ENCODE data around the gene DLGAP4.

DNA sequence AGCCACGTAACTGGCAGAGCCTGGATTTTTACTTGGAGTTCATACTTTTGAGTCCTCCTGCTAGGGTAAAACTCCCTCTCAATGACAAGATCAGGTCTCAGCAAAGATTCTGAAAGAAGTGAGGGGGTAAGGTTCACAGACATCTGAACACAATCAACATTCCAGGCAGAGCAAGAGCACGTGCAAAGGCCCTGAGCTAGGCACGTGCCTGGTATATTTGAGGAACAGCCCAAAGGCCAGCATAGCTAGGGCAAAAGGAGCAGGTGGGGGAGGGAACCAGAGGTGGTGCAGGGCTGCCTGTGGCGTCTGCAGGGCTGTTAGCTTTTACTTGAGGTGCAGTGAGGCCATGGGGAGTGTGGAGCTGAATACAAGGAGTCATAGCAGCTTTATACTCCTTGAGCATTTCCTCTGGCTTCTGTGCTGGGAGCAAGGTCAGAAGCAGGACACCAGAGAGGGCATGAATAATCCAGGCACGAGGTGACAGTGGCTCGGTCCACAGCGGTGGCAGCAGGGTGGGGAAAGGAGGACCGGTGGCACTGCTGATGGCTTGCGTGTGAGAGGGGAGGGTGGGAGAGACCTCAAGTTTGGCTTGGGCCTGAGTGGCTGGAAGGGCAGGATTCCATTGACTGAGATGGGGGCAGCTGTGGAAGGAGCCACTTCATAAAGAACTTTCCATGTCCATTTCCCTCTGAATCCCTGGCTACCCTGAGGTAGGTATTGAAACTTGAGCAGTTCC, 57.0 kb downstream of the DLGAP4 start:
- TF ChIP-seq EP300 (IDR thresholded peaks at IDR 0.05) (no peak), RCOR1 (IDR thresholded peaks at IDR 0.05; ENCODE audit: low read depth, low read length) (no peak), ZFP36 (IDR thresholded peaks at IDR 0.05; ENCODE audit: borderline replicate concordance, partially characterized antibody) (no peak)
- TF ChIP-seq, protein P1, sequence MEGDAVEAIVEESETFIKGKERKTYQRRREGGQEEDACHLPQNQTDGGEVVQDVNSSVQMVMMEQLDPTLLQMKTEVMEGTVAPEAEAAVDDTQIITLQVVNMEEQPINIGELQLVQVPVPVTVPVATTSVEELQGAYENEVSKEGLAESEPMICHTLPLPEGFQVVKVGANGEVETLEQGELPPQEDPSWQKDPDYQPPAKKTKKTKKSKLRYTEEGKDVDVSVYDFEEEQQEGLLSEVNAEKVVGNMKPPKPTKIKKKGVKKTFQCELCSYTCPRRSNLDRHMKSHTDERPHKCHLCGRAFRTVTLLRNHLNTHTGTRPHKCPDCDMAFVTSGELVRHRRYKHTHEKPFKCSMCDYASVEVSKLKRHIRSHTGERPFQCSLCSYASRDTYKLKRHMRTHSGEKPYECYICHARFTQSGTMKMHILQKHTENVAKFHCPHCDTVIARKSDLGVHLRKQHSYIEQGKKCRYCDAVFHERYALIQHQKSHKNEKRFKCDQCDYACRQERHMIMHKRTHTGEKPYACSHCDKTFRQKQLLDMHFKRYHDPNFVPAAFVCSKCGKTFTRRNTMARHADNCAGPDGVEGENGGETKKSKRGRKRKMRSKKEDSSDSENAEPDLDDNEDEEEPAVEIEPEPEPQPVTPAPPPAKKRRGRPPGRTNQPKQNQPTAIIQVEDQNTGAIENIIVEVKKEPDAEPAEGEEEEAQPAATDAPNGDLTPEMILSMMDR (IDR thresholded peaks at IDR 0.05): no peak
- TF ChIP-seq, protein P2, sequence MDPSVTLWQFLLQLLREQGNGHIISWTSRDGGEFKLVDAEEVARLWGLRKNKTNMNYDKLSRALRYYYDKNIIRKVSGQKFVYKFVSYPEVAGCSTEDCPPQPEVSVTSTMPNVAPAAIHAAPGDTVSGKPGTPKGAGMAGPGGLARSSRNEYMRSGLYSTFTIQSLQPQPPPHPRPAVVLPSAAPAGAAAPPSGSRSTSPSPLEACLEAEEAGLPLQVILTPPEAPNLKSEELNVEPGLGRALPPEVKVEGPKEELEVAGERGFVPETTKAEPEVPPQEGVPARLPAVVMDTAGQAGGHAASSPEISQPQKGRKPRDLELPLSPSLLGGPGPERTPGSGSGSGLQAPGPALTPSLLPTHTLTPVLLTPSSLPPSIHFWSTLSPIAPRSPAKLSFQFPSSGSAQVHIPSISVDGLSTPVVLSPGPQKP (IDR thresholded peaks at IDR 0.05; ENCODE audit: low read depth, low read length): no peak
